Sigmoid colon (tissue), 7 donors: ENCODE measurements around the gene NTMT2. TPM values are rescaled to one million over a fixed set of nuclear protein-coding genes. Genes with fewer than 3 reads are reported as not detected.
"Not testable (repeated sequence)": the region's sequence is repeated elsewhere in the genome, so short reads cannot be mapped to it uniquely, and the experiment has no call there.

Experiments used
- DNase-seq: peaks from one replicate; pipeline ENCODE4 v3.0.0-alpha.2; 2019
- H3K27ac ChIP-seq, 4 donors: fragments of 200-600 bp; sonication (generic); one replicate each; pipeline ENCODE4 v1.5.1; 2016 to 2019; ENCODE audit warnings: mild to moderate bottlenecking in 1 of 4
- H3K27me3 ChIP-seq, 3 donors: fragments of 200-600 bp; sonication (generic); one replicate each; pipeline ENCODE4 v1.5.1; 2019; ENCODE audit warnings: mild to moderate bottlenecking in 1 of 3
- H3K36me3 ChIP-seq, 4 donors: fragments of 200-600 bp; sonication (generic); one replicate each; pipeline ENCODE4 v1.5.1; 2016 to 2019
- H3K4me1 ChIP-seq, 4 donors: fragments of 200-600 bp; sonication (generic); one replicate each; pipeline ENCODE4 v1.5.1; 2017 to 2019
- H3K4me3 ChIP-seq, 4 donors: fragments of 200-600 bp; sonication (generic); one replicate each; pipeline ENCODE4 v1.5.1; 2017 to 2019; ENCODE audit warnings: mild to moderate bottlenecking in 2 of 4, moderate library complexity in 1 of 4
- H3K9me3 ChIP-seq, 4 donors: fragments of 200-600 bp in 3 of 4; sonication (generic) in 3 of 4; one replicate each; pipeline versions ENCODE4 v1.5.1 to v1.6.1; 2013 to 2019
- CTCF ChIP-seq, 4 experiments: fragments of 450-650 bp in 3 of 4; fragments of 200-600 bp in 1 of 4; IDR thresholded peaks; one replicate each; pipeline ENCODE4 v1.5.1; 2016 to 2019; ENCODE audit warnings: antibody characterized with exemption in 4 of 4, mild to moderate bottlenecking in 3 of 4, moderate library complexity in 2 of 4
- EP300 ChIP-seq, 4 donors: sonication (generic); formaldehyde crosslinking; IDR thresholded peaks; one replicate each; pipeline ENCODE4 v1.6.1; 2017; ENCODE audit warnings: antibody characterized with exemption in 4 of 4
- POLR2A ChIP-seq, 2 donors: fragments of 450-650 bp; IDR thresholded peaks; one replicate each; pipeline ENCODE4 v1.6.1; 2016; ENCODE audit warnings: antibody characterized with exemption in 2 of 2, mild to moderate bottlenecking in 2 of 2, moderate library complexity in 2 of 2
- POLR2AphosphoS5 ChIP-seq, 4 donors: sonication (generic); formaldehyde crosslinking; IDR thresholded peaks; one replicate each; pipeline ENCODE4 v1.6.1; 2017; ENCODE audit warnings: antibody characterized with exemption in 4 of 4
- WGBS, 2 donors: extraction: QIAGEN DNeasy Blood & Tissue Kit; methylation state at CpG; one replicate each; pipeline ENCODE4 v1.1.7; 2013; 5-methylcytosine and 5-hydroxymethylcytosine counted together
- intact Hi-C: fragments of 100-400 bp; cut with DNase I; formaldehyde crosslinking; loops from one replicate; pipeline ENCODE4 v1.15.1; 2023
- polyA plus RNA-seq, 3 donors: library from polyadenylated mRNA; stranded (reverse); fragments of 200-250 nt; gene quantifications; one replicate each; pipeline ENCODE4 v1.2.3, GENCODE V29; 2013
- total RNA-seq, 4 donors: library from RNA; depleted of rRNA; stranded (reverse); fragments of >200 nt; gene quantifications; one replicate each; pipeline ENCODE4 v1.1.0, GENCODE V29; 2016
- donor health status: healthy with polysubstance abuse.
- donor health status: Bipolar disorder and iron deficiency.
- donor health status: healthy.

NTMT2 gene
- total RNA-seq (not detected), polyA plus RNA-seq (not detected)

GRCh38 chr1:170145770-170146676 is at the start of gene NTMT2:
Gene NTMT2 (plus strand): TSS chr1:170145959. CDS start chr1:170146108, 149 bp downstream.
- Histone ChIP-seq H3K27ac (no peak within 1 kb of the TSS), H3K4me1 (no peaks in the 10 kb centered on the region), H3K36me3 (no peaks in the 10 kb centered on the region), H3K27me3 (no peaks in the 10 kb centered on the region), H3K4me3 (no peak within 1 kb of the TSS), H3K9me3 (no peaks in the 10 kb centered on the region)
- no peak for TF ChIP-seq POLR2AphosphoS5 (IDR thresholded peaks at IDR 0.05)
- TF ChIP-seq EP300 (IDR thresholded peaks at IDR 0.05): no peak
- no peak for TF ChIP-seq CTCF (IDR thresholded peaks at IDR 0.05)
- no peak for TF ChIP-seq POLR2A (IDR thresholded peaks at IDR 0.05)
- intact Hi-C loops: no loop called here
- WGBS, 2 donors: 54 to 73% methylated on average over 8 of the region's 8 CpGs
- DNase-seq: no peak

- no peak overlapping the region for H3K27ac ChIP-seq
- H3K4me1 ChIP-seq: no peaks in the 10 kb centered on the region
- H3K9me3 ChIP-seq: no peaks in the 10 kb centered on the region
- DNase-seq: no peak
- no peaks in the 10 kb centered on the region for H3K36me3 ChIP-seq
- TF ChIP-seq POLR2AphosphoS5 (IDR thresholded peaks at IDR 0.05) (no peak), POLR2A (IDR thresholded peaks at IDR 0.05) (no peak), EP300 (IDR thresholded peaks at IDR 0.05) (no peak), CTCF (IDR thresholded peaks at IDR 0.05) (no peak)
- H3K4me3 ChIP-seq: no peak overlapping the region
- H3K27me3 ChIP-seq: no peaks in the 10 kb centered on the region
- intact Hi-C loops: no loop called here
These were observed 49.6 kb upstream of the NTMT2 start for GRCh38 chr1:170095976-170096748.

GRCh38 chr1:170096806-170097340 is 48.9 kb upstream of the NTMT2 start:
- H3K27ac ChIP-seq: no peak overlapping the region
- H3K4me3 ChIP-seq: no peak overlapping the region
- WGBS, 2 donors: 43 to 57% methylated on average over 4 of the region's 4 CpGs
- TF ChIP-seq CTCF (IDR thresholded peaks at IDR 0.05): no peak
- TF ChIP-seq EP300 (IDR thresholded peaks at IDR 0.05): no peak
- TF ChIP-seq POLR2AphosphoS5 (IDR thresholded peaks at IDR 0.05): no peak
- no peak for TF ChIP-seq POLR2A (IDR thresholded peaks at IDR 0.05)
- H3K27me3 ChIP-seq: no peaks in the 10 kb centered on the region
- H3K4me1 ChIP-seq: no peaks in the 10 kb centered on the region
- no peaks in the 10 kb centered on the region for H3K9me3 ChIP-seq
- no peaks in the 10 kb centered on the region for H3K36me3 ChIP-seq
- intact Hi-C loops: no loop called here
- no peak for DNase-seq

- 5 to 20% methylated on average over 4 of the region's 4 CpGs for WGBS, 2 donors
- no peaks in the 10 kb centered on the region for H3K4me1 ChIP-seq
- no peak overlapping the region for H3K27ac ChIP-seq
- H3K36me3 ChIP-seq: no peaks in the 10 kb centered on the region
- TF ChIP-seq CTCF (IDR thresholded peaks at IDR 0.05): no peak
- TF ChIP-seq POLR2A (IDR thresholded peaks at IDR 0.05): no peak
- no peak for TF ChIP-seq EP300 (IDR thresholded peaks at IDR 0.05)
- TF ChIP-seq POLR2AphosphoS5 (IDR thresholded peaks at IDR 0.05): no peak
- intact Hi-C loops: no loop called here
- no peaks in the 10 kb centered on the region for H3K27me3 ChIP-seq
- no peak for DNase-seq
- H3K9me3 ChIP-seq: no peaks in the 10 kb centered on the region
- H3K4me3 ChIP-seq: no peak overlapping the region
These were observed 48.3 kb upstream of the NTMT2 start for GRCh38 chr1:170097449-170097948.

GRCh38 chr1:170113140-170113539 is 32.6 kb upstream of the NTMT2 start:
- H3K36me3 ChIP-seq, H3K27ac ChIP-seq, H3K27me3 ChIP-seq, intact Hi-C loops, H3K9me3 ChIP-seq, H3K4me3 ChIP-seq, H3K4me1 ChIP-seq, DNase-seq: not testable (repeated sequence)
- 73 to 85% methylated on average over 8 of the region's 8 CpGs for WGBS, 2 donors
